Astrocyte of the spinal cord (primary cell): ENCODE results near the gene HS3ST2.

Source experiments
- DNase-seq: peaks from one replicate; pipeline ENCODE4 v3.0.0; 2011; ENCODE audit warnings: low read depth, low spot score
- H3K4me3 ChIP-seq: 2 replicates; pipeline ENCODE4 v1.5.1; 2011; ENCODE audit warnings: low read depth, mild to moderate bottlenecking, low read length, moderate library complexity
- CTCF ChIP-seq: IDR thresholded peaks from 2 replicates; pipeline ENCODE4 v1.5.1; 2012; ENCODE audit warnings: low read depth, mild to moderate bottlenecking, low read length, inconsistent platforms
- in situ Hi-C: cut with HindIII; loops from 2 replicates; pipeline ENCODE4 v1.10.0; 2017; ENCODE audit warnings: low sequenced_read_pairs

Gene HS3ST2

GRCh38 chr16:22788193-22788530, 25.8 kb upstream of the HS3ST2 start:
- in situ Hi-C loops: no loop called here
- no peak for DNase-seq
- TF ChIP-seq CTCF: no peak
- no peak overlapping the region for H3K4me3 ChIP-seq

- no peak for DNase-seq
- H3K4me3 ChIP-seq: no peak overlapping the region
- TF ChIP-seq CTCF: no peak
- in situ Hi-C loops: no loop called here
These were observed 24.5 kb upstream of the HS3ST2 start for GRCh38 chr16:22789281-22789945.

GRCh38 chr16:22797551-22797950, 16.4 kb upstream of the HS3ST2 start:
- DNase-seq: no peak
- no peak overlapping the region for H3K4me3 ChIP-seq
- no peak for TF ChIP-seq CTCF
- in situ Hi-C loops: no loop called here

- in situ Hi-C loops: no loop called here
- DNase-seq: no peak
- TF ChIP-seq CTCF: no peak
- no peak overlapping the region for H3K4me3 ChIP-seq
These were observed 14.8 kb upstream of the HS3ST2 start for GRCh38 chr16:22799113-22799512.

GRCh38 chr16:22804893-22805292, 9.1 kb upstream of the HS3ST2 start:
- TF ChIP-seq CTCF: no peak
- DNase-seq: no peak
- H3K4me3 ChIP-seq: no peak overlapping the region
- in situ Hi-C loops: no loop called here

GRCh38 chr16:22805326-22805725, 8.6 kb upstream of the HS3ST2 start:
- DNase-seq: no peak
- in situ Hi-C loops: no loop called here
- TF ChIP-seq CTCF: no peak
- no peak overlapping the region for H3K4me3 ChIP-seq

GRCh38 chr16:22806811-22807210, 7.2 kb upstream of the HS3ST2 start:
- DNase-seq: no peak
- in situ Hi-C loops: no loop called here
- H3K4me3 ChIP-seq: no peak overlapping the region
- no peak for TF ChIP-seq CTCF
